ENCODE results near the gene ACTN1. TPM values are rescaled to one million over a fixed set of nuclear protein-coding genes. Genes with fewer than 3 reads are reported as not detected.

Gene ACTN1
- 114 TPM for total RNA-seq

GRCh38 chr14:68979021-68979721 lies at the start of gene ACTN1:
ACTN1 (minus strand) TSS chr14:68979302; CDS start chr14:68979056, 246 bp downstream.

Small RNA genes within 50 kb of the gene (small RNA-seq; reads per million reads assigned to genes)
- gene BANF1P1 (ENCODE audit: low replicate concordance) (not detected), gene HMGN1P3 (ENCODE audit: low replicate concordance) (not detected), gene RPS29P1 (ENCODE audit: low replicate concordance) (not detected)

Other genes with a start within 250 kb of the ACTN1 start
- gene ZFP36L1, start 186.2 kb downstream of the ACTN1 start, total RNA-seq = 392 TPM
- 35.3 TPM for gene DCAF5, start 173.8 kb upstream of the ACTN1 start, total RNA-seq
- gene EXD2, start 212.2 kb upstream of the ACTN1 start, total RNA-seq = 20.5 TPM

Measured in metanephros (tissue), 2 donors.